A673 (cell line): Measurements from ENCODE around the gene LRRFIP1.

Source experiments
- EZH2 ChIP-seq: fragments of 200-600 bp; sonication (generic); IDR thresholded peaks from 2 replicates; pipeline ENCODE4 v1.6.1; 2017; ENCODE audit warnings: borderline replicate concordance, low read depth, mild to moderate bottlenecking, mixed read lengths, antibody characterized with exemption, low read length; ENCODE audit not compliant: poor library complexity, severe bottlenecking
- TF ChIP-seq, protein P1 (sequence below): fragments of 300-800, 200-600 bp; sonication (generic); conservative IDR thresholded peaks from 2 replicates; pipeline ENCODE4 v1.5.1; 2017; ENCODE audit warnings: low read depth, mild to moderate bottlenecking, antibody characterized with exemption, low read length, moderate library complexity, mixed read lengths

- TF ChIP-seq, protein P1, sequence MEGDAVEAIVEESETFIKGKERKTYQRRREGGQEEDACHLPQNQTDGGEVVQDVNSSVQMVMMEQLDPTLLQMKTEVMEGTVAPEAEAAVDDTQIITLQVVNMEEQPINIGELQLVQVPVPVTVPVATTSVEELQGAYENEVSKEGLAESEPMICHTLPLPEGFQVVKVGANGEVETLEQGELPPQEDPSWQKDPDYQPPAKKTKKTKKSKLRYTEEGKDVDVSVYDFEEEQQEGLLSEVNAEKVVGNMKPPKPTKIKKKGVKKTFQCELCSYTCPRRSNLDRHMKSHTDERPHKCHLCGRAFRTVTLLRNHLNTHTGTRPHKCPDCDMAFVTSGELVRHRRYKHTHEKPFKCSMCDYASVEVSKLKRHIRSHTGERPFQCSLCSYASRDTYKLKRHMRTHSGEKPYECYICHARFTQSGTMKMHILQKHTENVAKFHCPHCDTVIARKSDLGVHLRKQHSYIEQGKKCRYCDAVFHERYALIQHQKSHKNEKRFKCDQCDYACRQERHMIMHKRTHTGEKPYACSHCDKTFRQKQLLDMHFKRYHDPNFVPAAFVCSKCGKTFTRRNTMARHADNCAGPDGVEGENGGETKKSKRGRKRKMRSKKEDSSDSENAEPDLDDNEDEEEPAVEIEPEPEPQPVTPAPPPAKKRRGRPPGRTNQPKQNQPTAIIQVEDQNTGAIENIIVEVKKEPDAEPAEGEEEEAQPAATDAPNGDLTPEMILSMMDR = peak; percentile 32; the same call in 1 of the 2 replicates
- TF ChIP-seq EZH2 = no peak
Measured at GRCh38 chr2:237686659-237687136, 59.3 kb downstream of the LRRFIP1 start.
